Loucy (cell line): ENCODE measurements around the gene CBLL1.

ENCODE experiments used
- EZH2phosphoT487 ChIP-seq: fragments of 200-600 bp; IDR thresholded peaks from 2 replicates; pipeline ENCODE4 v1.6.1; 2018; ENCODE audit warnings: antibody characterized with exemption, mild to moderate bottlenecking, moderate library complexity, borderline replicate concordance
- TF ChIP-seq, protein P1 (sequence below): fragments of 200-600 bp; sonication (generic); conservative IDR thresholded peaks from 2 replicates; pipeline ENCODE4 v1.5.1; 2014; ENCODE audit warnings: mild to moderate bottlenecking, antibody characterized with exemption, low read length

DNA sequence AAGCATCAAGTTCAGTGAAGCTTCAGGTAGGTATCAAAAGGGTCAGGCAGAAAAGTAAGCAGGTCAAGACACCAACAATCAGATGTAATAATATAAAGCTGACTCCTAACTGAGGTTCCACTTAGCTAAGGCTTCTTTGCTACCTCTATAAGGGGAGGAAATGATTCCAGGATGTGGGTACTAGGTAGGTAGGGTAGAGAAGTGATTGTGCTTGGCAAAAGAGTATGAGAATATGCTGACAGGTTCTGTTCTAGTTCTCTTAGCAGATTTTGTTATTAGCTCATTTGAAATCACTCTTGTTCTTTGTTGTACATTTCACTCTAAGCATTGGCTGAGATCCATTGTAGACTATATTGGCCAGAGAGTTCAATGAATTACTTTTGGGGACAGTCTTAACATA lies 40.7 kb upstream of the CBLL1 start:
- TF ChIP-seq, protein P1, sequence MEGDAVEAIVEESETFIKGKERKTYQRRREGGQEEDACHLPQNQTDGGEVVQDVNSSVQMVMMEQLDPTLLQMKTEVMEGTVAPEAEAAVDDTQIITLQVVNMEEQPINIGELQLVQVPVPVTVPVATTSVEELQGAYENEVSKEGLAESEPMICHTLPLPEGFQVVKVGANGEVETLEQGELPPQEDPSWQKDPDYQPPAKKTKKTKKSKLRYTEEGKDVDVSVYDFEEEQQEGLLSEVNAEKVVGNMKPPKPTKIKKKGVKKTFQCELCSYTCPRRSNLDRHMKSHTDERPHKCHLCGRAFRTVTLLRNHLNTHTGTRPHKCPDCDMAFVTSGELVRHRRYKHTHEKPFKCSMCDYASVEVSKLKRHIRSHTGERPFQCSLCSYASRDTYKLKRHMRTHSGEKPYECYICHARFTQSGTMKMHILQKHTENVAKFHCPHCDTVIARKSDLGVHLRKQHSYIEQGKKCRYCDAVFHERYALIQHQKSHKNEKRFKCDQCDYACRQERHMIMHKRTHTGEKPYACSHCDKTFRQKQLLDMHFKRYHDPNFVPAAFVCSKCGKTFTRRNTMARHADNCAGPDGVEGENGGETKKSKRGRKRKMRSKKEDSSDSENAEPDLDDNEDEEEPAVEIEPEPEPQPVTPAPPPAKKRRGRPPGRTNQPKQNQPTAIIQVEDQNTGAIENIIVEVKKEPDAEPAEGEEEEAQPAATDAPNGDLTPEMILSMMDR, result no peak
- no peak for TF ChIP-seq EZH2phosphoT487
